GM19193 (cell line): ENCODE measurements around the gene HCK.

ENCODE experiments used
- POLR2A ChIP-seq: IDR thresholded peaks from 4 replicates; pipeline ENCODE4 v1.6.1; 2011; ENCODE audit not compliant: insufficient read depth, insufficient read length; ENCODE audit errors: extremely low read depth

Gene HCK

GRCh38 chr20:32119734-32120133 is 67.7 kb downstream of the HCK start:
- TF ChIP-seq POLR2A, result no peak

- TF ChIP-seq POLR2A, result no peak
Observed at GRCh38 chr20:32123088-32123487, 71.0 kb downstream of the HCK start.

- no peak for TF ChIP-seq POLR2A
Observed at GRCh38 chr20:32124916-32125454, 72.9 kb downstream of the HCK start.

GRCh38 chr20:32125506-32125905 is 73.5 kb downstream of the HCK start:
- no peak for TF ChIP-seq POLR2A

GRCh38 chr20:32126919-32127318 is 74.9 kb downstream of the HCK start:
- TF ChIP-seq POLR2A, result no peak

GRCh38 chr20:32127347-32127746 is 75.3 kb downstream of the HCK start:
- TF ChIP-seq POLR2A, result no peak

GRCh38 chr20:32128167-32128566 is 76.1 kb downstream of the HCK start:
- no peak for TF ChIP-seq POLR2A

GRCh38 chr20:32129863-32130262 is 77.8 kb downstream of the HCK start:
- TF ChIP-seq POLR2A, result no peak

- no peak for TF ChIP-seq POLR2A
Observed at GRCh38 chr20:32130352-32130751, 78.3 kb downstream of the HCK start.

GRCh38 chr20:32130965-32131364 is 78.9 kb downstream of the HCK start:
- no peak for TF ChIP-seq POLR2A

- TF ChIP-seq POLR2A, result no peak
Observed at GRCh38 chr20:32132911-32133549, 81.0 kb downstream of the HCK start.

GRCh38 chr20:32134026-32134425 is 82.0 kb downstream of the HCK start:
- no peak for TF ChIP-seq POLR2A

GRCh38 chr20:32135983-32136515 is 84.0 kb downstream of the HCK start:
- no peak for TF ChIP-seq POLR2A

GRCh38 chr20:32138921-32139320 is 86.9 kb downstream of the HCK start:
- TF ChIP-seq POLR2A, result no peak

- no peak for TF ChIP-seq POLR2A
Observed at GRCh38 chr20:32139947-32140346, 87.9 kb downstream of the HCK start.

- no peak for TF ChIP-seq POLR2A
Observed at GRCh38 chr20:32140603-32141002, 88.6 kb downstream of the HCK start.
